T47D (cell line): ENCODE results near the gene LYPD6B.
"Not testable (repeated sequence)": the region's sequence is repeated elsewhere in the genome, so short reads cannot be mapped to it uniquely, and the experiment has no call there.

Source experiments
- DNase-seq, 2 experiments: peaks; one replicate each; pipeline versions ENCODE4 v3.0.0 to v3.0.0-alpha.2; 2011 to 2012; ENCODE audit warnings: low read depth in 1 of 2, low spot score in 1 of 2
- JUND ChIP-seq: IDR thresholded peaks from 2 replicates; pipeline ENCODE4 v1.6.1; 2012; ENCODE audit warnings: low read depth
- in situ Hi-C: cut with HindIII; loops from 2 replicates; pipeline ENCODE4 v1.10.0; 2016; ENCODE audit warnings: low sequenced_read_pairs, low pct_unique_long_range_greater_than_20kb

LYPD6B gene

GRCh38 chr2:149246186-149246585, 207.7 kb downstream of the LYPD6B start:
- in situ Hi-C loops = no loop called here
- DNase-seq = no peak
- TF ChIP-seq JUND = no peak

GRCh38 chr2:149251436-149251835, 212.9 kb downstream of the LYPD6B start:
- DNase-seq, in situ Hi-C loops: not testable (repeated sequence)

- in situ Hi-C loops, DNase-seq: not testable (repeated sequence)
These were observed 218.4 kb downstream of the LYPD6B start for GRCh38 chr2:149256877-149257276.

- DNase-seq = peak; percentile 4 to 36
- in situ Hi-C loops = no loop called here
These were observed 220.0 kb downstream of the LYPD6B start for GRCh38 chr2:149258531-149258930.

GRCh38 chr2:149259136-149259535, 220.6 kb downstream of the LYPD6B start:
- in situ Hi-C loops = no loop called here
- TF ChIP-seq JUND = no peak
- DNase-seq = no peak

More at GRCh38 chr2:149258531-149258930, 220.0 kb downstream of the LYPD6B start:
- TF ChIP-seq JUND = no peak

GRCh38 chr2:149261692-149262091, 223.2 kb downstream of the LYPD6B start:
- in situ Hi-C loops = no loop called here
- DNase-seq = no peak
- no peak for TF ChIP-seq JUND
